ENCODE measurements around the gene GCSAML. TPM values are rescaled to one million over a fixed set of nuclear protein-coding genes. Genes with fewer than 3 reads are reported as not detected.

The GCSAML gene
- total and polyA plus RNA-seq, 2 of the 4 experiments (the other 2 are of a cell fraction): not detected

- H4K8ac ChIP-seq (ENCODE audit: low read depth in 2 of 2, low read length in 2 of 2): no peak overlapping the region
- in situ Hi-C loops (cut with MboI; ENCODE audit: low sequenced_read_pairs): no loop called here
Observed at GRCh38 chr1:247562198-247562597, 13.3 kb downstream of the GCSAML start.

More at GRCh38 chr1:247562198-247562597, 13.3 kb downstream of the GCSAML start:
- no peak for ATAC-seq (ENCODE audit: low read depth)
- Histone ChIP-seq H2AFZ (replicated peaks; ENCODE audit: low read length, poor library complexity) (no peak overlapping the region), H3K9me1 (ENCODE audit: insufficient read depth, low read length) (no peaks in the 10 kb centered on the region), H3K18ac (ENCODE audit: low read depth, low read length) (no peak overlapping the region), H3K14ac (replicated peaks; ENCODE audit: low read depth, low read length) (no peak overlapping the region), H2BK20ac (ENCODE audit: low read depth, low read length) (no peak overlapping the region), H4K20me1 (ENCODE audit: insufficient read depth, low read length) (no peaks in the 10 kb centered on the region), H3K9ac (ENCODE audit: low read depth, low read length) (no peak overlapping the region), H3K36me3 (ENCODE audit: control insufficient read depth, insufficient read depth, low read length) (no peaks in the 10 kb centered on the region), H4K91ac (ENCODE audit: insufficient read depth, low read depth, low read length) (no peak overlapping the region), H3K4me3 (ENCODE audit: insufficient read depth, low read depth, low read length) (no peak overlapping the region), H2BK5ac (ENCODE audit: low read depth, low read length, poor library complexity, severe bottlenecking) (no peak overlapping the region), H2AK5ac (ENCODE audit: low read depth, low read length) (no peak overlapping the region), H3K27me3 (ENCODE audit: control insufficient read depth, insufficient read depth, low read length) (no peaks in the 10 kb centered on the region), H3K27ac (ENCODE audit: insufficient read depth, low read length) (no peak overlapping the region), H3K79me1 (ENCODE audit: low read depth in 1 of 2, low read length in 2 of 2) (no peaks in the 10 kb centered on the region), H2BK120ac (ENCODE audit: low read depth, low read length) (no peak overlapping the region), H3K56ac (ENCODE audit: extremely low read depth, insufficient read depth, low read length) (no peak overlapping the region), H2BK15ac (ENCODE audit: low read depth, low read length) (no peak overlapping the region), H3K9me3 (ENCODE audit: control insufficient read depth, insufficient read depth, low read length) (peaks cover 5% of the 10 kb centered on the region; the same call in 1 of the 2 replicates), H3K23ac (ENCODE audit: low read depth, low read length) (no peak overlapping the region), H3K4me2 (ENCODE audit: low read depth, low read length) (no peak overlapping the region), H3K4me1 (ENCODE audit: control insufficient read depth, insufficient read depth, low read length) (no peaks in the 10 kb centered on the region), H2AK9ac (replicated peaks; ENCODE audit: low read depth, low read length, poor library complexity) (no peak overlapping the region), H4K5ac (ENCODE audit: low read depth, low read length) (no peak overlapping the region), H3K4ac (ENCODE audit: low read depth, low read length) (no peak overlapping the region)
- DNase-seq: no peak
- ChIA-PET CTCF (interaction anchor here (0.6 kb wide), 1 partner anchor 65 kb away, joined by 3 read pairs; no protein-coding TSS in a partner anchor), POLR2A (ENCODE audit: unreplicated experiment) (no interaction called here)
- no TSS peak for BruUV-seq (replicated peaks)
- dilution Hi-C loops (cut with HindIII; ENCODE audit: low sequenced_read_pairs, unreplicated experiment): no loop called here
- intact Hi-C loops (cut with micrococcal nuclease): no loop called here
- no peak for TF ChIP-seq BHLHE40 (IDR thresholded peaks at IDR 0.05; ENCODE audit: low read depth, low read length)
- no peak for TF ChIP-seq POLR2A (IDR thresholded peaks at IDR 0.05; ENCODE audit: low read depth, low read length)
- TF ChIP-seq FOS (IDR thresholded peaks at IDR 0.05; ENCODE audit: low read depth, low read length): no peak
- TF ChIP-seq, protein P1, sequence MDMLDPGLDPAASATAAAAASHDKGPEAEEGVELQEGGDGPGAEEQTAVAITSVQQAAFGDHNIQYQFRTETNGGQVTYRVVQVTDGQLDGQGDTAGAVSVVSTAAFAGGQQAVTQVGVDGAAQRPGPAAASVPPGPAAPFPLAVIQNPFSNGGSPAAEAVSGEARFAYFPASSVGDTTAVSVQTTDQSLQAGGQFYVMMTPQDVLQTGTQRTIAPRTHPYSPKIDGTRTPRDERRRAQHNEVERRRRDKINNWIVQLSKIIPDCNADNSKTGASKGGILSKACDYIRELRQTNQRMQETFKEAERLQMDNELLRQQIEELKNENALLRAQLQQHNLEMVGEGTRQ (IDR thresholded peaks at IDR 0.05; ENCODE audit: low read depth, low read length): no peak
- TF ChIP-seq NFE2L2 (IDR thresholded peaks at IDR 0.05; ENCODE audit: low read depth, low read length): no peak
- no peak for TF ChIP-seq ELK1 (IDR thresholded peaks at IDR 0.05; ENCODE audit: borderline replicate concordance, low read depth, low read length)
- no peak for TF ChIP-seq RFX5 (IDR thresholded peaks at IDR 0.05; ENCODE audit: low read depth, low read length)
- WGBS, 2 experiments (ENCODE audit: extremely low coverage in 2 of 2, insufficient read length in 1 of 2): no CpG with 5 or more reads among the region's 9 CpGs
